Esophagus muscularis mucosa (tissue), 4 donors: ENCODE data around the gene NCOA1. TPM values are rescaled to one million over a fixed set of nuclear protein-coding genes. Genes with fewer than 3 reads are reported as not detected.

Source experiments
- DNase-seq: peaks from one replicate; pipeline ENCODE4 v3.0.0-alpha.2; 2017; ENCODE audit errors: extremely low spot score
- H3K27ac ChIP-seq, 4 donors: fragments of 200-600 bp; sonication (generic); replicated peaks in 1 of 4; 1 replicate in 3 of 4; 2 replicates in 1 of 4; pipeline ENCODE4 v1.5.1; 2016 to 2019; ENCODE audit warnings: mild to moderate bottlenecking in 1 of 4
- H3K27me3 ChIP-seq, 4 donors: fragments of 200-600 bp; sonication (generic); one replicate each; pipeline versions ENCODE4 v1.5.1 to v1.6.0; 2016 to 2019
- H3K36me3 ChIP-seq, 4 donors: fragments of 200-600 bp; sonication (generic); one replicate each; pipeline ENCODE4 v1.5.1; 2016 to 2019
- H3K4me1 ChIP-seq, 4 donors: fragments of 200-600 bp; sonication (generic); one replicate each; pipeline ENCODE4 v1.5.1; 2016 to 2019
- H3K4me3 ChIP-seq, 4 donors: fragments of 200-600 bp; sonication (generic); 1 replicate in 2 of 4; 2 replicates in 2 of 4; pipeline ENCODE4 v1.5.1; 2016 to 2019; ENCODE audit warnings: mild to moderate bottlenecking in 4 of 4, moderate library complexity in 1 of 4
- H3K9me3 ChIP-seq, 4 donors: fragments of 200-600 bp; sonication (generic); 1 replicate in 3 of 4; 2 replicates in 1 of 4; pipeline ENCODE4 v1.5.1; 2016 to 2019
- EP300 ChIP-seq: sonication (generic); formaldehyde crosslinking; IDR thresholded peaks from one replicate; pipeline ENCODE4 v1.6.1; 2017; ENCODE audit warnings: antibody characterized with exemption
- POLR2A ChIP-seq: fragments of 450-650 bp; IDR thresholded peaks from one replicate; pipeline ENCODE4 v1.6.1; 2017; ENCODE audit warnings: antibody characterized with exemption, moderate library complexity, mild to moderate bottlenecking, low read depth
- POLR2AphosphoS5 ChIP-seq, 2 donors: sonication (generic); formaldehyde crosslinking; IDR thresholded peaks; one replicate each; pipeline ENCODE4 v1.6.1; 2017; ENCODE audit warnings: antibody characterized with exemption in 2 of 2
- WGBS: methylation state at CpG from one replicate; pipeline ENCODE4 v1.1.5; 2018; 5-methylcytosine and 5-hydroxymethylcytosine counted together
- intact Hi-C: fragments of 100-400 bp; cut with DNase I; formaldehyde crosslinking; loops from one replicate; pipeline ENCODE4 v1.15.1; 2023
- total RNA-seq, 4 donors: library from RNA; depleted of rRNA; stranded (reverse); fragments of >200 nt; gene quantifications; one replicate each; pipeline versions ENCODE4 v1.1.0 to v1.2.1, GENCODE V29; 2016
- TF ChIP-seq, protein P1 (sequence below), 3 experiments: fragments of 200-600 bp in 2 of 3; fragments of 450-650 bp in 1 of 3; sonication (generic) in 2 of 3; IDR thresholded peaks; one replicate each; pipeline ENCODE4 v1.5.1; 2017 to 2019; ENCODE audit warnings: antibody characterized with exemption in 3 of 3, mild to moderate bottlenecking in 2 of 3, moderate library complexity in 1 of 3

Gene NCOA1
- total RNA-seq, 4 donors from 2014 or later: 43.9 to 49.4 (median 47.3) TPM

DNA sequence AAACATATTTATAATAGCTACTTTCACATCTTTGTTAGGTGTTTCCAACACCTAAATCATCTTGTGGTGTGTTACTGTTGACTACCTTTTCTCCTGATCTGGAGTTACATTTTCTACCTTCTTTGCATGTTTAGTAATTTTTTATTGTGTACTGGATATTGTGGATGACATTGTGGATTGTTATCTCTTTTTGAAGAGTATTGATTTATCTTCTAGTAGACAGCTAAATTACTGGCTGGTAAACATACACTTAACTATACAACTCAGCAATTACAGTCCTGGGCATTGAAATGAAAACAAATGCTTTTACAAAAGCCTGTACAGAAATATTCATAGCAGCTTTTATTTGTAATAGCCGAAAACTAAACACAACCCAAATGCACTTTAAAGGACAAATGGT is 151.3 kb downstream of the NCOA1 start:
- WGBS: 77% methylated on average over 1 of the region's 1 CpG

DNA sequence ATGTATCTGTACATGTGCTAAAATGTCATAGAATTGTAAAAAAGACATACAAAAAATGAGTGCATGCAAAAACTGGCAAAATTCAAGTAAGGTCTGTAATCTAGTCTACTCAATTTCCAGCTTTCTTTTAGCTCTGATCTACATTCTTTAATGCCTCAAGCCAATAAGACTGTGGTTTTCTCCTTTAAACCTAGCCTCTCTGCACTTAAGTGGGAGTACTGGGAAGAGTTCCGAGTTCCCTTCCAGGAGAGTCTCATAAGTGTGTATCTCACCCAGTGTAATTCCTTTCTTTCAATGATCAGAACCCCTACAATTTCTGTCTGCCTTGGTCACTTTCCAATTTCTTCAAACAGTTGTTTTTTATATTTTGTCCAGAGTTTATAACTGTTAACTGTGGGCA is 152.0 kb downstream of the NCOA1 start:
- DNase-seq: no peak
- no peaks in the 10 kb centered on the region for H3K36me3 ChIP-seq
- peaks cover 0 to 22% (median 9%) of the 10 kb centered on the region in 4 donors for H3K4me1 ChIP-seq
- intact Hi-C loops: no loop called here
- H3K27me3 ChIP-seq: no peaks in the 10 kb centered on the region
- no peak overlapping the region for H3K27ac ChIP-seq
- 63% methylated on average over 1 of the region's 1 CpG for WGBS
- no peaks in the 10 kb centered on the region for H3K9me3 ChIP-seq
- TF ChIP-seq POLR2AphosphoS5 (IDR thresholded peaks at IDR 0.05) (no peak), EP300 (no peak), POLR2A (no peak)
- TF ChIP-seq, protein P1, sequence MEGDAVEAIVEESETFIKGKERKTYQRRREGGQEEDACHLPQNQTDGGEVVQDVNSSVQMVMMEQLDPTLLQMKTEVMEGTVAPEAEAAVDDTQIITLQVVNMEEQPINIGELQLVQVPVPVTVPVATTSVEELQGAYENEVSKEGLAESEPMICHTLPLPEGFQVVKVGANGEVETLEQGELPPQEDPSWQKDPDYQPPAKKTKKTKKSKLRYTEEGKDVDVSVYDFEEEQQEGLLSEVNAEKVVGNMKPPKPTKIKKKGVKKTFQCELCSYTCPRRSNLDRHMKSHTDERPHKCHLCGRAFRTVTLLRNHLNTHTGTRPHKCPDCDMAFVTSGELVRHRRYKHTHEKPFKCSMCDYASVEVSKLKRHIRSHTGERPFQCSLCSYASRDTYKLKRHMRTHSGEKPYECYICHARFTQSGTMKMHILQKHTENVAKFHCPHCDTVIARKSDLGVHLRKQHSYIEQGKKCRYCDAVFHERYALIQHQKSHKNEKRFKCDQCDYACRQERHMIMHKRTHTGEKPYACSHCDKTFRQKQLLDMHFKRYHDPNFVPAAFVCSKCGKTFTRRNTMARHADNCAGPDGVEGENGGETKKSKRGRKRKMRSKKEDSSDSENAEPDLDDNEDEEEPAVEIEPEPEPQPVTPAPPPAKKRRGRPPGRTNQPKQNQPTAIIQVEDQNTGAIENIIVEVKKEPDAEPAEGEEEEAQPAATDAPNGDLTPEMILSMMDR (IDR thresholded peaks at IDR 0.05): no peak
- H3K4me3 ChIP-seq: no peak overlapping the region

More for the DNA sequence above, 151.3 kb downstream of the NCOA1 start:
- Histone ChIP-seq H3K27ac (no peak overlapping the region), H3K36me3 (no peaks in the 10 kb centered on the region), H3K9me3 (no peaks in the 10 kb centered on the region), H3K4me1 (peaks cover 0 to 22% (median 9%) of the 10 kb centered on the region in 4 donors), H3K4me3 (no peak overlapping the region), H3K27me3 (no peaks in the 10 kb centered on the region)
- intact Hi-C loops: no loop called here
- DNase-seq: no peak
- TF ChIP-seq EP300 (no peak), POLR2A (no peak), POLR2AphosphoS5 (IDR thresholded peaks at IDR 0.05) (no peak)
- TF ChIP-seq, protein P1 (IDR thresholded peaks at IDR 0.05): no peak

DNA sequence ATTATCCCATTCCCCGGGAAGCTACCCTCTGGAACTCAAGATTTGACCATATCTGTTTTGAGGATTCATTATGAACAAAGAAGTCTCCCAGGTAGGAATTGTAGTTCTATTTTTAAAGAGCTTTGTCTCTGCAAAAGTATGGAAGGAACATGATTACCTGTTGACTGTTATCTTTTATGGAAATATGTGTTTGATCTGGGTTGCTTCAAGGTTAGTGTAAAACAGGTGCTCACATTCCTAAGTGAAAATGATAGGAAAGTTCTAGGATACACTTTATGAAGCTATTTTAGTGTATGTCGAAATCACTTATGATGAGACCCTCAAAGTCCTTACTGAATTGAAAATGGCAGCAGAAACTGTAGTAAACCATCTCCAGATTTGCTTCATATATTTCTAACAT is 153.0 kb downstream of the NCOA1 start:
- intact Hi-C loops: no loop called here
- Histone ChIP-seq H3K9me3 (no peaks in the 10 kb centered on the region), H3K4me3 (no peak overlapping the region), H3K4me1 (peaks cover 0 to 22% (median 9%) of the 10 kb centered on the region in 4 donors), H3K36me3 (no peaks in the 10 kb centered on the region), H3K27ac (no peak overlapping the region), H3K27me3 (no peaks in the 10 kb centered on the region)
- WGBS: 73% methylated on average over 2 of the region's 2 CpGs
- no peak for DNase-seq
- no peak for TF ChIP-seq POLR2AphosphoS5 (IDR thresholded peaks at IDR 0.05)
- TF ChIP-seq, protein P1 (IDR thresholded peaks at IDR 0.05): no peak
- no peak for TF ChIP-seq POLR2A
- TF ChIP-seq EP300: no peak

DNA sequence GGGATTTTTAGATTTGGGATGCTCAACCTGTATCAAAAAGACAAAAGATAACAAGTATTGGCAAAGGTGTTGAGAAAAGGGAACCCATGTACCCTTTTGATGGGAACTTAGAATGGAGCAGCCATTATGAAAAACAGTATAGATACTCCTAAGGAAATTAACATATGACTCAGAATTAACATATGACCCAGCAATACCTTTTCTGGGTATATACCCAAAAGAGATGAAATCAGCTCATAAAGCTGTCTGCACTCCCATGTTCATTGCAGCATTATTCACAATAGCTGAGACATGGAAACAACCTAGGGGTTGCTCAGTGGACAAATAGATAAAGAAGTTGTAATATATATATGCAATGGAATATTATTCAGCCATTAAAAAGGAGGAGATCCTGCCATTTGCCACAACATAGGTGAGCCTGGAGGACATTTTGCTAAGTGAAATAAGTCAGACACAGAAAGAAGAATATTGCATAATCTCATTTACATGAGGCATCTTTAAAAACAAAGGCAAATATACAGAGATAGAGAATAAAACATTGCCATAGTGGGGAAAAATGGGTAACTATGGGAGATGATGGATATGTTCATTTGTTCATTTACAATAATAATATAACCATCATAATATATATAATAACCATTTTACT is 160.1 kb downstream of the NCOA1 start:
- Histone ChIP-seq H3K4me1 (peaks cover 0 to 5% (median 0%) of the 10 kb centered on the region in 4 donors), H3K4me3 (no peak overlapping the region), H3K27me3 (no peaks in the 10 kb centered on the region), H3K27ac (no peak overlapping the region), H3K9me3 (no peaks in the 10 kb centered on the region), H3K36me3 (no peaks in the 10 kb centered on the region)
- TF ChIP-seq POLR2AphosphoS5 (IDR thresholded peaks at IDR 0.05) (no peak), EP300 (no peak), POLR2A (no peak)
- TF ChIP-seq, protein P1 (IDR thresholded peaks at IDR 0.05): no peak
- intact Hi-C loops: no loop called here
- DNase-seq: no peak

DNA sequence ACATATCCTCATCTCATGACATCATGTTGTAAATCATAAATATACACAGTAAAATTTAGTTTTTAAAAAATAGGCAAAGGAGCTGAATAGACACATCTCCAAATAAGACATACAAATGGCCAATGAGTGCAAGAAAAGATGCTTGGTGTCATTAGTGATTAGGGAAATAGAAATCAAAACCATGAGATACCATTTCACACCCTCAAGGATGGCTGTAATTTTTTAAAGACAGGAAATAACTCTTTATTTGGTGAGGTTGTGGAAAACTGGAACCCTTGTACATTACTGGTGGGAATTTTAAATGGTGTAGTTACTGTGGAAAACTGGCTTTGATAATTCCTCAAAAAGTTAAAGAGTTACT is 160.6 kb downstream of the NCOA1 start:
- no peak for DNase-seq
- TF ChIP-seq, protein P1 (IDR thresholded peaks at IDR 0.05): no peak
- TF ChIP-seq EP300: no peak
- TF ChIP-seq POLR2A: no peak
- TF ChIP-seq POLR2AphosphoS5 (IDR thresholded peaks at IDR 0.05): no peak
- Histone ChIP-seq H3K36me3 (no peaks in the 10 kb centered on the region), H3K4me1 (peaks cover 0 to 7% (median 1%) of the 10 kb centered on the region in 4 donors), H3K4me3 (no peak overlapping the region), H3K27ac (no peak overlapping the region), H3K27me3 (no peaks in the 10 kb centered on the region), H3K9me3 (no peaks in the 10 kb centered on the region)
- intact Hi-C loops: no loop called here
